SU-DHL-6 (cell line): ENCODE data around the gene LRIG1.

Experiments used
- CTCF ChIP-seq: fragments of 200-600 bp; sonication (generic); IDR thresholded peaks from one replicate; pipeline ENCODE4 v1.5.1; 2017; ENCODE audit warnings: antibody characterized with exemption, mild to moderate bottlenecking, low read length, moderate library complexity; ENCODE audit not compliant: insufficient read depth, poor library complexity, severe bottlenecking
- EZH2phosphoT487 ChIP-seq: fragments of 200-600 bp; sonication (generic), shearing (Covaris generic); conservative IDR thresholded peaks from 2 replicates; pipeline ENCODE4 v1.6.1; 2018; ENCODE audit warnings: mild to moderate bottlenecking, antibody characterized with exemption, low read length, moderate library complexity, mixed read lengths

GRCh38 chr3:66457252-66457651 lies 43.6 kb downstream of the LRIG1 start:
- TF ChIP-seq EZH2phosphoT487 = no peak
- TF ChIP-seq CTCF = no peak
